Hepatocyte (in vitro differentiated cells): ENCODE results near the gene CHMP6. TPM values are rescaled to one million over a fixed set of nuclear protein-coding genes. Genes with fewer than 3 reads are reported as not detected.

ENCODE experiments used
- DNase-seq: peaks from one replicate; pipeline ENCODE4 v3.0.0-alpha.2; 2016; ENCODE audit warnings: low spot score
- H2AFZ ChIP-seq: fragments of 200-600 bp; sonication (generic); 2 replicates; pipeline ENCODE4 v1.6.0; 2016; ENCODE audit warnings: antibody characterized with exemption, mild to moderate bottlenecking
- H3K27ac ChIP-seq: fragments of 200-600 bp; sonication (generic); 2 replicates; pipeline ENCODE4 v1.5.1; 2016; ENCODE audit warnings: mild to moderate bottlenecking
- H3K27me3 ChIP-seq: fragments of 200-600 bp; sonication (generic); 2 replicates; pipeline ENCODE4 v1.6.1; 2016
- H3K36me3 ChIP-seq: fragments of 200-600 bp; sonication (generic); replicated peaks from 2 replicates; pipeline ENCODE4 v1.5.1; 2016; ENCODE audit warnings: low read depth; ENCODE audit not compliant: insufficient read depth
- H3K4me1 ChIP-seq: fragments of 200-600 bp; sonication (generic); 2 replicates; pipeline ENCODE4 v1.5.1; 2016; ENCODE audit warnings: mild to moderate bottlenecking, moderate library complexity; ENCODE audit not compliant: insufficient read depth
- H3K4me2 ChIP-seq: fragments of 200-600 bp; sonication (generic); 2 replicates; pipeline ENCODE4 v1.6.0; 2016
- H3K4me3 ChIP-seq: fragments of 200-600 bp; sonication (generic); 2 replicates; pipeline ENCODE4 v1.5.1; 2016; ENCODE audit warnings: mild to moderate bottlenecking
- H3K79me2 ChIP-seq: fragments of 200-600 bp; sonication (generic); 2 replicates; pipeline ENCODE4 v1.6.0; 2017; ENCODE audit warnings: mild to moderate bottlenecking
- H3K9me2 ChIP-seq: fragments of 200-600 bp; sonication (generic); replicated peaks from 2 replicates; pipeline ENCODE4 v1.6.0; 2017; ENCODE audit warnings: mild to moderate bottlenecking; ENCODE audit not compliant: insufficient read depth
- H3K9me3 ChIP-seq: fragments of 200-600 bp; sonication (generic); 2 replicates; pipeline ENCODE4 v1.5.1; 2016; ENCODE audit warnings: low read depth, mild to moderate bottlenecking
- H4K20me1 ChIP-seq: fragments of 200-600 bp; sonication (generic); 2 replicates; pipeline ENCODE4 v1.6.0; 2016; ENCODE audit warnings: mild to moderate bottlenecking; ENCODE audit not compliant: insufficient read depth, poor library complexity, severe bottlenecking
- EZH2 ChIP-seq: fragments of 200-600 bp; sonication (generic); IDR thresholded peaks from 2 replicates; pipeline ENCODE4 v1.6.1; 2016; ENCODE audit warnings: antibody characterized with exemption, mild to moderate bottlenecking, borderline replicate concordance
- EZH2phosphoT487 ChIP-seq: fragments of 200-600 bp; sonication (generic); IDR thresholded peaks from one replicate; pipeline ENCODE4 v1.6.1; 2018; ENCODE audit warnings: antibody characterized with exemption, mild to moderate bottlenecking, low read depth, moderate library complexity; ENCODE audit not compliant: unreplicated experiment, severe bottlenecking
- WGBS: methylation state at CpG from one replicate; pipeline ENCODE4 v1.1.6; 2016; ENCODE audit warnings: low lambda C conversion rate; ENCODE audit errors: missing lambda C conversion rate; 5-methylcytosine and 5-hydroxymethylcytosine counted together
- polyA plus RNA-seq: library from polyadenylated mRNA; unstranded; fragments of >200 nt; fragmentation: Nextera tagmentation; extraction: Ambion mirVana; gene quantifications from 2 replicates; pipeline ENCODE4 v1.2.1, GENCODE V29; 2016
- total RNA-seq: library from RNA; depleted of rRNA; stranded (reverse); fragments of >200 nt; gene quantifications from 2 replicates; pipeline ENCODE4 v1.2.3, GENCODE V29; 2014
- TF ChIP-seq, protein P1 (sequence below): fragments of 200-600 bp; sonication (generic); IDR thresholded peaks from 2 replicates; pipeline ENCODE4 v1.5.1; 2016; ENCODE audit warnings: antibody characterized with exemption, mild to moderate bottlenecking; ENCODE audit not compliant: poor library complexity

CHMP6 gene
- total and polyA plus RNA-seq, 2 experiments from 2014 or later, result 16.9 to 38.3 TPM

DNA sequence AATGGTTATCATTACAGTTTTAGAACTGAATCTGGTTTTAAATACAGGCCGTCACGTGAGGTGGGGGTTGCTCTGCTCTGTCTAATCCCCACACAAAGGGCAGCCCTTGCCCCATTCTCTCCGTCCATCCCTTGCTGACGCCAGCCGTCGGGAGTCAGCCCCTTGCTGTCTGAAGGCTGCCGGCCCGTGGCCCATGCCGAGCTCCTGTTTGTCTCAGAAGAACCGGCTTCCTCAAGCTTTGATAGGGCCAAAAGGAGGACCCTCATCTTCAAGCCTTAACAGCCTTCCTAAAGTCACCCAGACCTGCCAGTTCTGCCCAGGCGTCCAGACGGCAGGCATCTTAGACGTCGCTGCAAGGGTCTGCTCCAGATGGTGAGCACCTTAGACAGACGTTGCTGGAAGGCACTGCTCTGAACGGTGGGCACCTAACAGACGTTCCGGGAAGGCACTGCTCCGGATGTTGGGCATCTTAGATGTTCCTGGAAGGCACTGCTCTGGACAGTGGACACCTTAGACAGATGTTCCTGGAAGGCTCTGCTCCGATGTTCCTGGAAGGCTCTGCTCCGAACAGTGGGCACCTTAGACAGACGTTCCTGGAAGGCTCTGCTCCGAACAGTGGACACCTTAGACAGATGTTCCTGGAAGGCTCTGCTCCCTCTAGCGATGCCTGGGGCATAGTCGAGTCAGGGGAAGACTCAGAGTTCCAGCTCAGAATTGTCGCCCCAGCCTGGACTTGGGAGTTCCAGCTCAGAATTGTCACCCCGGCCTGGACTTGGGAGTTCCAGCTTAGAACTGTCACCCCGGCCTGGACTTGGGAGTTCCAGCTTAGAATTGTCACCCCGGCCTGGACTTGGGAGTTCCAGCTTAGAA lies 35.1 kb upstream of the CHMP6 start:
- Histone ChIP-seq H3K9me3 (no peaks in the 10 kb centered on the region), H3K4me1 (no peaks in the 10 kb centered on the region), H3K4me3 (no peak overlapping the region), H2AFZ (no peak overlapping the region), H3K9me2 (no peaks in the 10 kb centered on the region), H4K20me1 (no peaks in the 10 kb centered on the region), H3K4me2 (no peak overlapping the region), H3K79me2 (no peaks in the 10 kb centered on the region), H3K27ac (no peak overlapping the region), H3K27me3 (no peaks in the 10 kb centered on the region), H3K36me3 (no peaks in the 10 kb centered on the region)
- 89% methylated on average over 26 of the region's 29 CpGs for WGBS
- no peak for DNase-seq
- TF ChIP-seq EZH2phosphoT487, result no peak
- no peak for TF ChIP-seq EZH2
- TF ChIP-seq, protein P1, sequence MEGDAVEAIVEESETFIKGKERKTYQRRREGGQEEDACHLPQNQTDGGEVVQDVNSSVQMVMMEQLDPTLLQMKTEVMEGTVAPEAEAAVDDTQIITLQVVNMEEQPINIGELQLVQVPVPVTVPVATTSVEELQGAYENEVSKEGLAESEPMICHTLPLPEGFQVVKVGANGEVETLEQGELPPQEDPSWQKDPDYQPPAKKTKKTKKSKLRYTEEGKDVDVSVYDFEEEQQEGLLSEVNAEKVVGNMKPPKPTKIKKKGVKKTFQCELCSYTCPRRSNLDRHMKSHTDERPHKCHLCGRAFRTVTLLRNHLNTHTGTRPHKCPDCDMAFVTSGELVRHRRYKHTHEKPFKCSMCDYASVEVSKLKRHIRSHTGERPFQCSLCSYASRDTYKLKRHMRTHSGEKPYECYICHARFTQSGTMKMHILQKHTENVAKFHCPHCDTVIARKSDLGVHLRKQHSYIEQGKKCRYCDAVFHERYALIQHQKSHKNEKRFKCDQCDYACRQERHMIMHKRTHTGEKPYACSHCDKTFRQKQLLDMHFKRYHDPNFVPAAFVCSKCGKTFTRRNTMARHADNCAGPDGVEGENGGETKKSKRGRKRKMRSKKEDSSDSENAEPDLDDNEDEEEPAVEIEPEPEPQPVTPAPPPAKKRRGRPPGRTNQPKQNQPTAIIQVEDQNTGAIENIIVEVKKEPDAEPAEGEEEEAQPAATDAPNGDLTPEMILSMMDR, result no peak

- H3K4me2 ChIP-seq, result no peak overlapping the region
- 90% methylated on average over 11 of the region's 12 CpGs for WGBS
- H3K4me3 ChIP-seq, result no peak overlapping the region
- H3K9me2 ChIP-seq, result no peaks in the 10 kb centered on the region
- H3K9me3 ChIP-seq, result no peaks in the 10 kb centered on the region
- no peaks in the 10 kb centered on the region for H3K27me3 ChIP-seq
- no peaks in the 10 kb centered on the region for H3K4me1 ChIP-seq
- no peaks in the 10 kb centered on the region for H3K36me3 ChIP-seq
- TF ChIP-seq, protein P1, result no peak
- TF ChIP-seq EZH2 (no peak), EZH2phosphoT487 (no peak)
- no peak for DNase-seq
- no peak overlapping the region for H2AFZ ChIP-seq
- H3K79me2 ChIP-seq, result no peaks in the 10 kb centered on the region
- no peaks in the 10 kb centered on the region for H4K20me1 ChIP-seq
- no peak overlapping the region for H3K27ac ChIP-seq
These were observed 34.1 kb upstream of the CHMP6 start for GRCh38 chr17:80957461-80957941.

- no peak for DNase-seq
- H3K27ac ChIP-seq, result peak overlapping the region; percentile 9
These were observed 32.2 kb upstream of the CHMP6 start for GRCh38 chr17:80959330-80960036.

More at GRCh38 chr17:80959330-80960036, 32.2 kb upstream of the CHMP6 start:
- H3K9me2 ChIP-seq, result no peaks in the 10 kb centered on the region
- H3K4me2 ChIP-seq, result no peak overlapping the region
- H3K27me3 ChIP-seq, result no peaks in the 10 kb centered on the region
- no peaks in the 10 kb centered on the region for H4K20me1 ChIP-seq
- TF ChIP-seq EZH2phosphoT487 (no peak), EZH2 (no peak)
- TF ChIP-seq, protein P1, result no peak
- no peak overlapping the region for H2AFZ ChIP-seq
- WGBS, result 86% methylated on average over 17 of the region's 23 CpGs
- no peaks in the 10 kb centered on the region for H3K79me2 ChIP-seq
- no peaks in the 10 kb centered on the region for H3K36me3 ChIP-seq
- H3K4me1 ChIP-seq, result no peaks in the 10 kb centered on the region
- no peaks in the 10 kb centered on the region for H3K9me3 ChIP-seq
- no peak overlapping the region for H3K4me3 ChIP-seq
